K562 (cell line): Measurements from ENCODE around the gene TRAPPC12. TPM values are rescaled to one million over a fixed set of nuclear protein-coding genes. Genes with fewer than 3 reads are reported as not detected.

Experiments used
- ATAC-seq: fragments of 200-7000 bp; cut with Tn5 transposase; 3 replicates; pipeline ENCODE4 v1.9.1; 2020; ENCODE audit warnings: moderate library complexity
- BruUV-seq: library from RNA; stranded (reverse); fragments of 400-500 nt; replicated peaks from 2 replicates; lab custom pipeline; 2021; lab: Mats Ljungman, UMichigan
- CTCF ChIA-PET: fragments of 300-600 bp; formaldehyde crosslinking; extraction: SDS; loops from one replicate; lab custom pipeline; 2021; ENCODE audit warnings: low intra/inter-chr PET ratio; lab: Yijun Ruan, JAX
- POLR2A ChIA-PET: fragments of 300-600, 350-650 bp; sonication (Branson Sonifier 250); formaldehyde crosslinking; extraction: SDS; loops from one replicate; lab custom pipeline; 2021; ENCODE audit warnings: antibody characterized with exemption, inconsistent platforms; lab: Yijun Ruan, JAX
- DNase-seq, 4 experiments: peaks; one replicate each; pipeline versions ENCODE4 v3.0.0 to v3.0.0-alpha.2; 2011 to 2018; ENCODE audit warnings: low spot score in 3 of 4, mixed read lengths in 3 of 4; ENCODE audit errors: extremely low read depth in 1 of 4
- FAIRE-seq: peaks from 2 replicates; lab custom pipeline; 2011; peaks lifted over from hg19 to GRCh38; lab: Jason Lieb, UNC
- H2AFZ ChIP-seq: 2 replicates; pipeline ENCODE4 v1.6.0; 2011; ENCODE audit warnings: low read depth, low read length, control low read depth, inconsistent platforms
- H3K27ac ChIP-seq: fragments of 200-600 bp; 3 replicates; pipeline ENCODE4 v1.8.0; 2011; ENCODE audit warnings: low read depth, mild to moderate bottlenecking, control low read depth, inconsistent platforms, low read length, moderate library complexity, mixed read lengths; ENCODE audit errors: extremely low read depth
- H3K27me3 ChIP-seq, 2 experiments: fragments of 300-600 bp in 1 of 2; 2 replicates in 1 of 2; 3 replicates in 1 of 2; pipeline versions ENCODE4 v1.6.0 to v1.8.0; 2011; ENCODE audit warnings: inconsistent platforms in 2 of 2, low read length in 2 of 2, mild to moderate bottlenecking in 1 of 2, mixed read lengths in 1 of 2, moderate library complexity in 1 of 2; ENCODE audit not compliant: control insufficient read depth in 2 of 2, insufficient read depth in 2 of 2
- H3K36me3 ChIP-seq: fragments of 300-600 bp; 3 replicates; pipeline ENCODE4 v1.8.0; 2011; ENCODE audit warnings: mild to moderate bottlenecking, low read length, inconsistent platforms; ENCODE audit not compliant: control insufficient read depth, insufficient read depth
- H3K4me1 ChIP-seq, 2 experiments: fragments of 200-600 bp in 1 of 2; replicated peaks in 1 of 2; 2 replicates in 1 of 2; 3 replicates in 1 of 2; pipeline versions ENCODE4 v1.5.1 to v1.8.0; 2011; ENCODE audit warnings: inconsistent platforms in 2 of 2, low read length in 2 of 2, mild to moderate bottlenecking in 1 of 2, mixed read lengths in 1 of 2, moderate library complexity in 1 of 2; ENCODE audit not compliant: control insufficient read depth in 2 of 2, insufficient read depth in 2 of 2
- H3K4me2 ChIP-seq: 2 replicates; pipeline ENCODE4 v1.6.1; 2011; ENCODE audit warnings: low read length, control low read depth, inconsistent platforms, mixed read lengths; ENCODE audit not compliant: insufficient read depth
- H3K4me3 ChIP-seq: fragments of 200-600 bp; sonication (generic), shearing (Covaris generic); 2 replicates; pipeline ENCODE4 v1.5.1; 2016; ENCODE audit warnings: control low read depth, inconsistent platforms
- H3K79me2 ChIP-seq: fragments of 200-600 bp; 3 replicates; pipeline ENCODE4 v1.8.0; 2011; ENCODE audit warnings: low read length, inconsistent platforms; ENCODE audit not compliant: control insufficient read depth, insufficient read depth
- H3K9ac ChIP-seq, 2 experiments: 2 replicates each; pipeline versions ENCODE4 v1.6.0 to v1.6.1; 2011; ENCODE audit warnings: low read depth in 2 of 2, low read length in 2 of 2, control low read depth in 1 of 2, inconsistent platforms in 1 of 2, mild to moderate bottlenecking in 1 of 2, mixed read lengths in 1 of 2; ENCODE audit not compliant: insufficient read depth in 1 of 2
- H3K9me1 ChIP-seq: one replicate; pipeline ENCODE4 v1.6.0; 2011; ENCODE audit warnings: inconsistent platforms, mild to moderate bottlenecking, low read length, moderate library complexity; ENCODE audit not compliant: control insufficient read depth, insufficient read depth
- H3K9me3 ChIP-seq: replicated peaks from 2 replicates; pipeline ENCODE4 v1.5.1; 2011; ENCODE audit warnings: low read depth, low read length, inconsistent platforms; ENCODE audit not compliant: control insufficient read depth, insufficient read depth
- H4K20me1 ChIP-seq: replicated peaks from 2 replicates; pipeline ENCODE4 v1.6.1; 2011; ENCODE audit warnings: low read length, inconsistent platforms, mixed read lengths; ENCODE audit not compliant: control insufficient read depth, insufficient read depth
- ELF2 ChIP-seq: fragments of 250-450 bp; sonication (Bioruptor Pico); IDR thresholded peaks from 2 replicates; pipeline ENCODE4 v1.5.0; 2021; ENCODE audit warnings: mild to moderate bottlenecking
- FOXA3 ChIP-seq, 2 experiments: fragments of 450-650 bp in 1 of 2; sonication (generic) in 1 of 2; formaldehyde crosslinking; IDR thresholded peaks in 1 of 2; conservative IDR thresholded peaks in 1 of 2; 2 replicates each; pipeline versions ENCODE4 v1.4.0 to v1.8.0; 2020 to 2022; ENCODE audit warnings: mild to moderate bottlenecking in 2 of 2, missing genetic modification reagents in 1 of 2
- GTF2A2 ChIP-seq: IDR thresholded peaks from 2 replicates; pipeline ENCODE4 v1.6.1; 2016; ENCODE audit warnings: mild to moderate bottlenecking, missing genetic modification characterization, missing compliant biosample characterization
- KLF16 ChIP-seq: IDR thresholded peaks from 2 replicates; pipeline ENCODE4 v1.6.1; 2016; ENCODE audit warnings: antibody characterized with exemption
- MECOM ChIP-seq: fragments of 250-450 bp; sonication (Bioruptor Pico); IDR thresholded peaks from 2 replicates; pipeline ENCODE4 v1.8.0; 2022; ENCODE audit warnings: inconsistent platforms
- PYGO2 ChIP-seq: fragments of 450-650 bp; IDR thresholded peaks from 2 replicates; pipeline ENCODE4 v1.6.1; 2016; ENCODE audit warnings: mild to moderate bottlenecking, missing genetic modification characterization, moderate library complexity, missing compliant biosample characterization
- RNF2 ChIP-seq: sonication (generic); IDR thresholded peaks from 2 replicates; pipeline ENCODE4 v1.6.1; 2016
- SIN3A ChIP-seq, 2 experiments: fragments of 150-350 bp in 1 of 2; IDR thresholded peaks; 2 replicates each; pipeline ENCODE4 v1.6.1; 2011 to 2016; ENCODE audit warnings: borderline replicate concordance in 2 of 2, low read depth in 2 of 2, low read length in 2 of 2, mild to moderate bottlenecking in 2 of 2, moderate library complexity in 2 of 2; ENCODE audit not compliant: control insufficient read depth in 1 of 2
- TARDBP ChIP-seq: fragments of 450-650 bp; IDR thresholded peaks from 2 replicates; pipeline ENCODE4 v1.6.1; 2016
- TCFL5 ChIP-seq: fragments of 250-450 bp; sonication (Bioruptor Pico); conservative IDR thresholded peaks from 2 replicates; pipeline ENCODE4 v1.6.1; 2021; ENCODE audit warnings: mild to moderate bottlenecking, moderate library complexity, matching md5 sums
- ZNF175 ChIP-seq: fragments of 200-800 bp; sonication (Bioruptor generic); IDR thresholded peaks from 2 replicates; pipeline ENCODE4 v1.6.1; 2016; ENCODE audit warnings: low read depth, mild to moderate bottlenecking, missing genetic modification characterization, missing compliant biosample characterization
- WGBS: fragments of 100-300 bp; shearing (Covaris generic); methylation state at CpG from one replicate; pipeline ENCODE4 v1.1.6; 2016; ENCODE audit warnings: low coverage, mixed read lengths; ENCODE audit not compliant: insufficient coverage; ENCODE audit errors: missing lambda C conversion rate; 5-methylcytosine and 5-hydroxymethylcytosine counted together
- in situ Hi-C: fragments of 300-500 bp; cut with MboI; formaldehyde crosslinking; loops from 4 replicates; pipeline ENCODE4 v1.15.0; 2018; ENCODE audit warnings: inconsistent platforms, mixed read lengths
- intact Hi-C: fragments of 100-400 bp; cut with micrococcal nuclease; formaldehyde crosslinking; loops from 2 replicates; pipeline ENCODE4 v1.14.2; 2022
- polyA plus RNA-seq, 8 experiments: library from polyadenylated mRNA; depleted of rRNA in 4 of 8; stranded (reverse) in 5 of 8; unstranded in 3 of 8; fragments of >200 nt; fragmentation: Nextera tagmentation in 2 of 8; fragmentation: Illumina TruSeq in 1 of 8; extraction: Ambion mirVana in 2 of 8; extraction: Trizol in 1 of 8; gene quantifications; 2 replicates each; pipeline versions ENCODE4 v1.2.1 to v1.2.3, GENCODE V29; 2011 to 2014; ENCODE audit warnings: inconsistent platforms in 1 of 8, missing spikeins in 1 of 8
- total RNA-seq, 7 experiments: library from RNA; depleted of rRNA in 6 of 7; stranded (reverse); fragments of >200 nt in 6 of 7; fragmentation: Illumina TruSeq in 2 of 7; extraction: Trizol in 2 of 7; gene quantifications; 2 replicates each; pipeline versions ENCODE4 v1.2.1 to v1.2.3, GENCODE V29; 2011 to 2021; ENCODE audit warnings: low replicate concordance in 1 of 7
- TF ChIP-seq, protein P1 (sequence below): fragments of 250-450 bp; sonication (Bioruptor Pico); IDR thresholded peaks from 2 replicates; pipeline ENCODE4 v1.8.0; 2021; ENCODE audit warnings: mild to moderate bottlenecking, moderate library complexity
- TF ChIP-seq, protein P2 (sequence below): fragments of 450-650 bp; formaldehyde crosslinking; IDR thresholded peaks from 2 replicates; pipeline ENCODE4 v1.4.0; 2020; ENCODE audit warnings: mild to moderate bottlenecking, moderate library complexity
- TF ChIP-seq, protein P3 (sequence below): fragments of 250-450 bp; sonication (Bioruptor Pico); IDR thresholded peaks from 2 replicates; pipeline ENCODE4 v1.8.0; 2022; ENCODE audit warnings: inconsistent platforms

Gene TRAPPC12
- total and polyA plus RNA-seq, 9 of the 15 experiments (the other 6 are each of a cell fraction or from before 2014, with no cell fraction given), result 8.0 to 75.2 (median 39.1) TPM

DNA sequence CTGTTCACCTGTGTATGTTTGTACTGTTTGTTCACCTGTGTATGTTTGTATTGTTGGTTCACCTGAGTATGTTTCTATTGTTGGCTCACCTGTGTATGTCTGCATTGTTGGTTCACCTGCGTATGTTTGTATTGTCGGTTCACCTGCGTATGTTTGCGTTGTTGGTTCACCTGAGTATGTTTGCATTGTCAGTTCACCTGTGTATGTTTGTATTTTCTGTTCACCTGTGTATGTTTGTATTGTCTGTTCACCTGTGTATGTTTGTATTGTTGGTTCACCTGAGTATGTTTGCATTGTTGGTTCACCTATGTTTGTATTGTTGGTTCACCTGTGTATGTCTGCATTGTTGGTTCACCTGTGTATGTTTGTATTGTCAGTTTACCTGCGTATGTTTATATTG, 125.2 kb downstream of the TRAPPC12 start:
- Histone ChIP-seq H4K20me1 (no peaks in the 10 kb centered on the region), H3K27ac (no peak overlapping the region), H3K4me2 (no peak overlapping the region), H3K4me3 (no peak overlapping the region), H3K9me3 (peaks cover 6% of the 10 kb centered on the region; the same call in 1 of the 2 replicates), H3K9me1 (no peaks in the 10 kb centered on the region), H3K4me1 (no peaks in the 10 kb centered on the region), H3K27me3 (no peaks in the 10 kb centered on the region; a peak in 1 of 5 replicates), H2AFZ (no peak overlapping the region), H3K79me2 (peaks cover 5% of the 10 kb centered on the region; the same call in 1 of the 3 replicates), H3K36me3 (peaks cover 40% of the 10 kb centered on the region; the same call in 2 of the 3 replicates), H3K9ac (no peak overlapping the region)
- POLR2A ChIA-PET, result interaction anchor here (1.2 to 1.7 kb wide), 2 partner anchors 8 to 11 kb away, joined by 3 to 5 read pairs; no protein-coding TSS in a partner anchor
- DNase-seq, result no peak
- CTCF ChIA-PET, result no interaction called here
- in situ Hi-C loops, result no loop called here
- intact Hi-C loops, result no loop called here
- TF ChIP-seq PYGO2 (no peak), TCFL5 (no peak), SIN3A (IDR thresholded peaks at IDR 0.05; ENCODE audit: borderline replicate concordance in 2 of 2, control insufficient read depth in 1 of 2, low read depth in 2 of 2, low read length in 2 of 2) (no peak), MECOM (CRISPR knock-in tag) (no peak), GTF2A2 (no peak), ELF2 (CRISPR knock-in tag) (no peak), KLF16 (no peak), FOXA3 (CRISPR knock-in tag; conservative IDR thresholded peaks at IDR 0.05 in 1 of 2, IDR thresholded peaks at IDR 0.05 in 1 of 2) (no peak), ZNF175 (no peak), TARDBP (no peak), RNF2 (no peak)
- TF ChIP-seq, protein P1, sequence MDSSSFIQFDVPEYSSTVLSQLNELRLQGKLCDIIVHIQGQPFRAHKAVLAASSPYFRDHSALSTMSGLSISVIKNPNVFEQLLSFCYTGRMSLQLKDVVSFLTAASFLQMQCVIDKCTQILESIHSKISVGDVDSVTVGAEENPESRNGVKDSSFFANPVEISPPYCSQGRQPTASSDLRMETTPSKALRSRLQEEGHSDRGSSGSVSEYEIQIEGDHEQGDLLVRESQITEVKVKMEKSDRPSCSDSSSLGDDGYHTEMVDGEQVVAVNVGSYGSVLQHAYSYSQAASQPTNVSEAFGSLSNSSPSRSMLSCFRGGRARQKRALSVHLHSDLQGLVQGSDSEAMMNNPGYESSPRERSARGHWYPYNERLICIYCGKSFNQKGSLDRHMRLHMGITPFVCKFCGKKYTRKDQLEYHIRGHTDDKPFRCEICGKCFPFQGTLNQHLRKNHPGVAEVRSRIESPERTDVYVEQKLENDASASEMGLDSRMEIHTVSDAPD (CRISPR knock-in tag), result no peak
- TF ChIP-seq, protein P2, sequence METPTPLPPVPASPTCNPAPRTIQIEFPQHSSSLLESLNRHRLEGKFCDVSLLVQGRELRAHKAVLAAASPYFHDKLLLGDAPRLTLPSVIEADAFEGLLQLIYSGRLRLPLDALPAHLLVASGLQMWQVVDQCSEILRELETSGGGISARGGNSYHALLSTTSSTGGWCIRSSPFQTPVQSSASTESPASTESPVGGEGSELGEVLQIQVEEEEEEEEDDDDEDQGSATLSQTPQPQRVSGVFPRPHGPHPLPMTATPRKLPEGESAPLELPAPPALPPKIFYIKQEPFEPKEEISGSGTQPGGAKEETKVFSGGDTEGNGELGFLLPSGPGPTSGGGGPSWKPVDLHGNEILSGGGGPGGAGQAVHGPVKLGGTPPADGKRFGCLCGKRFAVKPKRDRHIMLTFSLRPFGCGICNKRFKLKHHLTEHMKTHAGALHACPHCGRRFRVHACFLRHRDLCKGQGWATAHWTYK (CRISPR knock-in tag), result no peak
- TF ChIP-seq, protein P3, sequence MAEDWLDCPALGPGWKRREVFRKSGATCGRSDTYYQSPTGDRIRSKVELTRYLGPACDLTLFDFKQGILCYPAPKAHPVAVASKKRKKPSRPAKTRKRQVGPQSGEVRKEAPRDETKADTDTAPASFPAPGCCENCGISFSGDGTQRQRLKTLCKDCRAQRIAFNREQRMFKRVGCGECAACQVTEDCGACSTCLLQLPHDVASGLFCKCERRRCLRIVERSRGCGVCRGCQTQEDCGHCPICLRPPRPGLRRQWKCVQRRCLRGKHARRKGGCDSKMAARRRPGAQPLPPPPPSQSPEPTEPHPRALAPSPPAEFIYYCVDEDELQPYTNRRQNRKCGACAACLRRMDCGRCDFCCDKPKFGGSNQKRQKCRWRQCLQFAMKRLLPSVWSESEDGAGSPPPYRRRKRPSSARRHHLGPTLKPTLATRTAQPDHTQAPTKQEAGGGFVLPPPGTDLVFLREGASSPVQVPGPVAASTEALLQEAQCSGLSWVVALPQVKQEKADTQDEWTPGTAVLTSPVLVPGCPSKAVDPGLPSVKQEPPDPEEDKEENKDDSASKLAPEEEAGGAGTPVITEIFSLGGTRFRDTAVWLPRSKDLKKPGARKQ (CRISPR knock-in tag), result no peak
- ATAC-seq, result no peak
- no TSS peak for BruUV-seq
- no peak for FAIRE-seq
- 90% methylated on average over 5 of the region's 5 CpGs for whole genome bisulfite sequencing
